Bronchial epithelial cell (primary cell): ENCODE results near the gene COL5A1. TPM values are rescaled to one million over a fixed set of nuclear protein-coding genes. Genes with fewer than 3 reads are reported as not detected.

Experiments used
- DNase-seq: peaks from one replicate; pipeline ENCODE4 v3.0.0-alpha.2; 2010; ENCODE audit warnings: low read depth
- FAIRE-seq: peaks from 2 replicates; lab custom pipeline; 2011; peaks lifted over from hg19 to GRCh38; lab: Jason Lieb, UNC
- H3K27me3 ChIP-seq: 2 replicates; pipeline ENCODE4 v1.5.1; 2011; ENCODE audit warnings: low read length; ENCODE audit not compliant: control insufficient read depth, insufficient read depth
- H3K36me3 ChIP-seq: 2 replicates; pipeline ENCODE4 v1.5.1; 2011; ENCODE audit warnings: low read length; ENCODE audit not compliant: control insufficient read depth, insufficient read depth
- H3K4me3 ChIP-seq: 2 replicates; pipeline ENCODE4 v1.5.1; 2011; ENCODE audit warnings: mild to moderate bottlenecking, low read depth, low read length, control low read depth
- total RNA-seq: library from RNA; depleted of rRNA; stranded (reverse); fragments of >200 nt; gene quantifications from 2 replicates; pipeline ENCODE4 v1.2.1, GENCODE V29; 2014
- TF ChIP-seq, protein P1 (sequence below): IDR thresholded peaks from 2 replicates; pipeline ENCODE4 v1.5.1; 2011; ENCODE audit warnings: mild to moderate bottlenecking, moderate library complexity, low read length, control low read depth, inconsistent platforms; ENCODE audit not compliant: insufficient read depth, severe bottlenecking

COL5A1 gene
- total RNA-seq, 1 donor from 2014 or later = 6.3 TPM

DNA sequence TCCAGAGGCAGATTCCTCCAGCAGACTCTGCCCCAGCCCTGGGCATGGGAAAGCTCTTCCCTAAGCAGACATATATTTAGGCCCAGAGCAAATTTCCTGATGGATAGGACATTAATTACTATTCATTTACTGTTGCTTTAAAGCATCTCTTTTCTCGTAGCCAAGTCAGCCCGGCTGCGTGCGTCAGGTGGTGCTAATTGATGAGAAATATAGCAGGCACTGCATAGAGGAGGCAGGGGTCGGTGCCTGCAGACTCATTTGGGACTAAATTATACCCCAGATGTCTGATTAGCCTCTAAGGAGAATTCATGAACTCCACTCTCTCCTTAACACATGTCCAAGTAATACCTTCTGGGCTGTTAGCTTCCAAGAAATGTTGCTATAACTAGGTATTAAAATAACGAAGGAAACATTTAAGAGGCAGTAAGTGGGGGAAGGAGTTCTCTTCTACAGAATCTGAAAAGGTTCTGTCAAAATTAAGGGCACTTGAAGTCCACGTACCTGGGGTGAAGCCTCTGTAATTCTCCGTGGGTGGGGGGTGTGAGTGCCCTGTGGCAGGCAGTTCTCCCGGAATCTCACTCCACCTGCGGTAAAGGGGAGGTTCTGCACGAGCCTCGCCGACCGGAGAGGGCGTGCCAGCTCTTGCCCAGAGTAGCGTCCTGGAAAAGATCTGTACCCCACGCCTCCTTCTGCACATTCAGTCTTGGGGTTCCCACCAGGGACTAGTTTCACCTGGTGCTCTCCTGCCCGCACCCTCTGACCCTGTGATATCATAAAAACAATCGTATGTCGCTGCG is 123.1 kb downstream of the COL5A1 start:
- H3K36me3 ChIP-seq = no peaks in the 10 kb centered on the region
- H3K4me3 ChIP-seq = no peak overlapping the region
- FAIRE-seq (no peak), DNase-seq (no peak)
- no peaks in the 10 kb centered on the region for H3K27me3 ChIP-seq
- TF ChIP-seq, protein P1, sequence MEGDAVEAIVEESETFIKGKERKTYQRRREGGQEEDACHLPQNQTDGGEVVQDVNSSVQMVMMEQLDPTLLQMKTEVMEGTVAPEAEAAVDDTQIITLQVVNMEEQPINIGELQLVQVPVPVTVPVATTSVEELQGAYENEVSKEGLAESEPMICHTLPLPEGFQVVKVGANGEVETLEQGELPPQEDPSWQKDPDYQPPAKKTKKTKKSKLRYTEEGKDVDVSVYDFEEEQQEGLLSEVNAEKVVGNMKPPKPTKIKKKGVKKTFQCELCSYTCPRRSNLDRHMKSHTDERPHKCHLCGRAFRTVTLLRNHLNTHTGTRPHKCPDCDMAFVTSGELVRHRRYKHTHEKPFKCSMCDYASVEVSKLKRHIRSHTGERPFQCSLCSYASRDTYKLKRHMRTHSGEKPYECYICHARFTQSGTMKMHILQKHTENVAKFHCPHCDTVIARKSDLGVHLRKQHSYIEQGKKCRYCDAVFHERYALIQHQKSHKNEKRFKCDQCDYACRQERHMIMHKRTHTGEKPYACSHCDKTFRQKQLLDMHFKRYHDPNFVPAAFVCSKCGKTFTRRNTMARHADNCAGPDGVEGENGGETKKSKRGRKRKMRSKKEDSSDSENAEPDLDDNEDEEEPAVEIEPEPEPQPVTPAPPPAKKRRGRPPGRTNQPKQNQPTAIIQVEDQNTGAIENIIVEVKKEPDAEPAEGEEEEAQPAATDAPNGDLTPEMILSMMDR = no peak

DNA sequence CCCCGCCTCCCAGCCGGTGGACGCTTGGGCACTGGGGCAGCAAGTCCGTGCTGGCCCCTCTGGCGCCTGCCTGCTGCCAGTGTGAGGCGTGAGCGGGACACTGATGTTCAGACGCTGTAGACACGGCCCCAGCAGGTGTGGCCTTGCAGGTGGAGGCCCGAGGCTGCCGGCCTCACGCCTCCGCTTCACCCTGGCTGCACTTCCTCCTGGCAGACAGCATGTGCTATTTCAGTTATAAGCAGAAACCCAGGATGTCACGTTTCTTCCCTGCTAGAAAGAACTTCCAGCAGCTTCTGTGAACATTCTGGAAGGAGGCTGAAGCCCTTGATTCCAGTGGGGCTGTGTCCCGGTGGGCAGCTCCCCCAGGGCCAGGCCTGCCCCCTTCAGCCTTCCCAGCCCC is 124.2 kb downstream of the COL5A1 start:
- TF ChIP-seq, protein P1 = no peak
- no peaks in the 10 kb centered on the region for H3K36me3 ChIP-seq
- no peaks in the 10 kb centered on the region for H3K27me3 ChIP-seq
- FAIRE-seq = no peak
- no peak overlapping the region for H3K4me3 ChIP-seq
- no peak for DNase-seq

DNA sequence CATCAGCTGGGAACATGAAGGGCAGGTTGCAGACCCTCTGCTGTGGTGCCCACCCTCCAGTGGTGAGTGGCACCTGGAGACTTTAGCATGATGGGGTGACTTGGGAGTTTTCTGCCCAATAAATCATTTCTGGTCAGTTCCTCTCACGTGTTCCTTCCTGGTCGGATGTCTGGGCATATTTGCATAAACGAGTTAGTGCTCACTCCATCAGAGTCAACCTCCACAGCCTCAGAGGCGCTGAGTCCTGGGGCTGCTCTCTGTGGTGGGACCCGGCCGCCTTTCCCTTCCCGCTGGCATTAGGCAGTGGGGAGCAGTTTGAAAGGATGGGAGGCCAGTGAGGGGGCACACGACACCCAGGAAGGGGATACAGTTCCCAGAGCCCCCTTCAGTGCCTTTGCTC is 125.0 kb downstream of the COL5A1 start:
- DNase-seq = no peak
- Histone ChIP-seq H3K4me3 (no peak overlapping the region), H3K36me3 (no peaks in the 10 kb centered on the region), H3K27me3 (no peaks in the 10 kb centered on the region)
- FAIRE-seq = no peak
- TF ChIP-seq, protein P1 = no peak

DNA sequence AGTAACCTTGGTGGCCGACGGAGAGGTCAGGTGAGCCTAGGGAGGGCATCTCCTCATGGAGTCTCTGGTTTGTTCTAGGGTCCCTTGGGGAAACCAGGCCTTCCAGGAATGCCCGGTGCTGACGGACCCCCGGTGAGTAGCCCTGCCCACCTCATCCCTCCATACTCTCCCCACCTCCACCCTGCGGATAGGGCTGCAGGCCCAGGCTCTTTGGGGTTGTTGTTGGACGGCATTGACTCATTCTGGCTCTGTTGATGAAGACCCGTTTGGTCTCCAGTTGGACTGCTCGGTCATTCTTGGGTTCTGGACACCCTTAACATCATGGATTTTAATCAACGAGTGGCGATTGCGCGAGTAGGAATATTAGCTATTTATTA is 126.7 kb downstream of the COL5A1 start:
- TF ChIP-seq, protein P1 = no peak

DNA sequence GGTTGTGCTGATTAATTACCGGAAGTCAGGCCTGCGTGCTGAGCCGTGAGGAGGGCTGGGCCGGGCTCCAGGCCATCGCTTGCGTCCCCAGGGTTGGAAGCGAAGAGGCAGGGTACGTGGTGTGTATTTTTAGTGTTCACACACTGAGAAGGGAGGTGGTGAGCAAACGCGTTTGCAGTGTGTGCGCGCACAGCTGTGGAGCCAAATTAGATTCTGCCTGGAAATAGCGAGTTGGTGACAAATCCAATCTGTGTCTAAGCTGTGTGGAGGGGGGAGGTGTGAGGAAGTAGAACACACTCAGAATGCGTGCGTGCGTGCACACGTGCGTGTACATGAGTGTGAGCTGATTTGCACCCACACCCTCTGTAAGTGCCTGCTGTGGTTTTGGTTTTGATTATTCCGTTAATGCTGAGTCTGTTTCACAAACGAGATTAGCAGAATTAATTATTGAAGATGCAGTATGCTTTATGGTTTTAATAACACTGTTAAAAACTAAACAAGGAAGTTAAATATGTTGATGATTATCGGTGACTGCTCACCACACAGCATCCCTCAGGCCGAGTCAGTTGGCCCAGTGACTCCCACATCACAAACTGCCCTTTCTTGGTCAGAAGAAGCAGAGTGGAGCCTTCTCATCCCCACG is 127.2 kb downstream of the COL5A1 start:
- FAIRE-seq = peak; percentile 50
- Histone ChIP-seq H3K36me3 (no peaks in the 10 kb centered on the region), H3K4me3 (no peak overlapping the region), H3K27me3 (no peaks in the 10 kb centered on the region)
- TF ChIP-seq, protein P1 = no peak
- DNase-seq = no peak

More for the DNA sequence above, 126.7 kb downstream of the COL5A1 start:
- no peak overlapping the region for H3K4me3 ChIP-seq
- DNase-seq = no peak
- no peak for FAIRE-seq
- no peaks in the 10 kb centered on the region for H3K36me3 ChIP-seq
- no peaks in the 10 kb centered on the region for H3K27me3 ChIP-seq
